Astrocyte (in vitro differentiated cells and primary cell): ENCODE measurements around the gene SMG5. TPM values are rescaled to one million over a fixed set of nuclear protein-coding genes. Genes with fewer than 3 reads are reported as not detected.
"Not testable (repeated sequence)": the region's sequence is repeated elsewhere in the genome, so short reads cannot be mapped to it uniquely, and the experiment has no call there.

Source experiments
- DNase-seq: peaks from one replicate; pipeline ENCODE4 v3.0.0-alpha.2; 2010; ENCODE audit warnings: low read depth
- FAIRE-seq: peaks from 2 replicates; lab custom pipeline; 2011; peaks lifted over from hg19 to GRCh38; lab: Jason Lieb, UNC
- H2AFZ ChIP-seq: 2 replicates; pipeline ENCODE4 v1.6.0; 2012; ENCODE audit warnings: low read depth, low read length, inconsistent platforms
- H3K27ac ChIP-seq: 2 replicates; pipeline ENCODE4 v1.5.1; 2011; ENCODE audit warnings: low read depth, low read length, inconsistent platforms
- H3K27me3 ChIP-seq: 2 replicates; pipeline ENCODE4 v1.6.0; 2011; ENCODE audit warnings: low read length, inconsistent platforms; ENCODE audit not compliant: insufficient read depth
- H3K36me3 ChIP-seq: 2 replicates; pipeline ENCODE4 v1.5.1; 2011; ENCODE audit warnings: low read length, inconsistent platforms; ENCODE audit not compliant: insufficient read depth
- H3K4me1 ChIP-seq: 2 replicates; pipeline ENCODE4 v1.5.1; 2011; ENCODE audit warnings: low read length, inconsistent platforms; ENCODE audit not compliant: insufficient read depth
- H3K4me2 ChIP-seq: 2 replicates; pipeline ENCODE4 v1.6.0; 2012; ENCODE audit warnings: low read length, inconsistent platforms
- H3K4me3 ChIP-seq: 2 replicates; pipeline ENCODE4 v1.5.1; 2011; ENCODE audit warnings: low read depth, mild to moderate bottlenecking, low read length, inconsistent platforms; ENCODE audit not compliant: insufficient read depth
- H3K79me2 ChIP-seq: 2 replicates; pipeline ENCODE4 v1.6.0; 2012; ENCODE audit warnings: mild to moderate bottlenecking, low read length, inconsistent platforms; ENCODE audit not compliant: insufficient read depth
- H3K9ac ChIP-seq: 2 replicates; pipeline ENCODE4 v1.6.0; 2012; ENCODE audit warnings: mild to moderate bottlenecking, low read length, inconsistent platforms
- H3K9me3 ChIP-seq: 2 replicates; pipeline ENCODE4 v1.5.1; 2012; ENCODE audit warnings: low read depth, mild to moderate bottlenecking, low read length, inconsistent platforms; ENCODE audit not compliant: insufficient read depth
- H4K20me1 ChIP-seq: 2 replicates; pipeline ENCODE4 v1.6.0; 2012; ENCODE audit warnings: low read length, inconsistent platforms; ENCODE audit not compliant: insufficient read depth
- H3K27ac Mint-ChIP-seq: one replicate; pipeline ENCODE4 v1.8.0; 2021; ENCODE audit warnings: mild to moderate bottlenecking, mixed read lengths; ENCODE audit not compliant: unreplicated experiment
- H3K27me3 Mint-ChIP-seq: one replicate; pipeline ENCODE4 v1.8.0; 2021; ENCODE audit warnings: low read depth, mixed read lengths; ENCODE audit not compliant: unreplicated experiment
- H3K36me3 Mint-ChIP-seq: one replicate; pipeline ENCODE4 v1.8.0; 2021; ENCODE audit warnings: low read depth, mixed read lengths; ENCODE audit not compliant: unreplicated experiment
- H3K4me1 Mint-ChIP-seq: one replicate; pipeline ENCODE4 v1.8.0; 2021; ENCODE audit warnings: low read depth, mixed read lengths; ENCODE audit not compliant: unreplicated experiment
- H3K4me3 Mint-ChIP-seq: one replicate; pipeline ENCODE4 v1.8.0; 2021; ENCODE audit warnings: mild to moderate bottlenecking, moderate library complexity, mixed read lengths; ENCODE audit not compliant: unreplicated experiment
- H3K9me3 Mint-ChIP-seq: one replicate; pipeline ENCODE4 v1.8.0; 2021; ENCODE audit warnings: mild to moderate bottlenecking, mixed read lengths; ENCODE audit not compliant: unreplicated experiment
- EZH2 ChIP-seq: IDR thresholded peaks from 2 replicates; pipeline ENCODE4 v1.6.1; 2012; ENCODE audit warnings: mild to moderate bottlenecking, low read length, inconsistent platforms; ENCODE audit not compliant: insufficient read depth
- total RNA-seq: library from RNA; stranded (reverse); gene quantifications from 2 replicates; pipeline ENCODE4 v1.2.1, GENCODE V29; 2021
- TF ChIP-seq, protein P1 (sequence below): IDR thresholded peaks from 2 replicates; pipeline ENCODE4 v1.5.1; 2011; ENCODE audit warnings: low read depth, mild to moderate bottlenecking, inconsistent platforms, low read length, moderate library complexity; ENCODE audit not compliant: insufficient read depth

SMG5 gene
- total RNA-seq, 1 donor from 2014 or later: 81.4 TPM

DNA sequence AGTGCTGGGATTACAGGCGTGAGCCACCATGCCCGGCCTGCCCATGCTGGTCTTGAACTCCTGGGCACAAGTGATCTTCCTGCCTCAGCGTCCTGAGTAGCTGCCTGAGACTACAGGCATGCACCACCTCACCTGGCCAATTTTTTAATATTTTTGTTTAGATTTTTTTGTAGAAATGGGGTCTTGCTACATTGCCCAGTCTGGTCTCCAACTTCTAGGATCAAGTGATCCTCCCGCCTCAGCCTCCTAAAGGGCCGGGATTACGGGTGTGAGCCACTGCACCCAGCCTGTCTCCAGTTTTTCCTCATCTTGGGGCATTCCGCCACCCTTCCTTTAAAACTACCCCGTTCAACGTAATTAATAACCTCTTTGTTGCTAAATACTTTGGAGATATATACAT, 62.4 kb downstream of the SMG5 start:
- DNase-seq: no peak
- Histone ChIP-seq H3K27me3 (no peaks in the 10 kb centered on the region), H4K20me1 (peaks cover 26% of the 10 kb centered on the region), H3K9ac (no peak overlapping the region), H3K4me3 (no peak overlapping the region), H3K27ac (no peak overlapping the region), H3K4me2 (no peak overlapping the region), H3K36me3 (peaks cover 5% of the 10 kb centered on the region), H2AFZ (no peak overlapping the region), H3K4me1 (peaks cover 18% of the 10 kb centered on the region), H3K9me3 (no peaks in the 10 kb centered on the region), H3K79me2 (peaks cover 23% of the 10 kb centered on the region)
- no peak for TF ChIP-seq EZH2
- no peaks in the 10 kb centered on the region for H3K27me3 Mint-ChIP-seq
- no peak for FAIRE-seq
- peaks cover 6% of the 10 kb centered on the region for H3K4me1 Mint-ChIP-seq
- no peak overlapping the region for H3K4me3 Mint-ChIP-seq
- peaks cover 6% of the 10 kb centered on the region for H3K36me3 Mint-ChIP-seq
- peak overlapping the region; percentile 47 for H3K27ac Mint-ChIP-seq
- H3K9me3 Mint-ChIP-seq: no peaks in the 10 kb centered on the region

GRCh38 chr1:156217871-156218270, 64.8 kb downstream of the SMG5 start:
- Histone ChIP-seq H3K27ac (no peak overlapping the region), H3K4me2 (peak overlapping the region; percentile 19)

DNA sequence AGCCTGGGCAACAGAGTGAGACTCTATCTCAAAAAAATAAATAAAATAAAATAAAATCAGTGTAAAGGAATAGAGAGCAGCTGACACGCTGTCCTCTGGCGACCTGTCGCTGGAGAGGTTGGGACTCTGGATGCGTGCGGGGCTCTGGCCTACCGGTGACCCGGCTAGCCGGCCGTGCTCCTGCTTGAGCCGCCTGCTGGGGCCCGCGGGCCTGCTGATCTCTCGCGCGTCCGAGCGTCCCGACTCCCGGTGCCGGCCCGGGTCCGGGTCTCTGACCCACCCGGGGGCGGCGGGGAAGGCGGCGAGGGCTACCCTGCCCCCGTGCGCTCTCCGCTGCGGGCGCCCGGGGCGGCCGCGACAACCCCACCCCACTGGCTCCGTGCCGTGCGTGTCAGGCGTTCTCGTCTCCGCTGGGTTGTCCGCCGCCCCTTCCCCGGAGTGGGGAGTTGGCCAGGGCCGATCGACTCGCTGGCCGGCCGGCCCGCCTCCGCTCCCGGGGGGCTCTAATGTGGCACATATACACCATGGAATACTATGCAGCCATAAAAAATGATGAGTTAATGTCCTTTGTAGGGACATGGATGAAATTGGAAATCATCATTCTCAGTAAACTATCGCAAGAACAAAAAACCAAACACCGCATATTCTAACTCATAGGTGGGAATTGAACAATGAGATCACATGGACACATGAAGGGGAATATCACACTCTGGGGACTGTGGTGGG, 66.1 kb downstream of the SMG5 start:
- H3K79me2 ChIP-seq: peaks cover 30% of the 10 kb centered on the region
- not testable (repeated sequence) for H3K27ac Mint-ChIP-seq, H3K9ac ChIP-seq, H3K9me3 ChIP-seq, H3K36me3 ChIP-seq, H3K4me2 ChIP-seq, H3K9me3 Mint-ChIP-seq, H3K4me3 ChIP-seq, H3K27ac ChIP-seq, DNase-seq, H2AFZ ChIP-seq, H3K4me1 Mint-ChIP-seq, H3K27me3 Mint-ChIP-seq, H3K4me3 Mint-ChIP-seq, H3K27me3 ChIP-seq
- H3K36me3 Mint-ChIP-seq: peaks cover 11% of the 10 kb centered on the region
- peaks cover 12% of the 10 kb centered on the region for H4K20me1 ChIP-seq
- FAIRE-seq: peak; percentile 100
- H3K4me1 ChIP-seq: peaks cover 13% of the 10 kb centered on the region

More at GRCh38 chr1:156217871-156218270, 64.8 kb downstream of the SMG5 start:
- DNase-seq (peak; percentile 46), FAIRE-seq (no peak)
- H3K9me3 ChIP-seq: no peaks in the 10 kb centered on the region
- peaks cover 5% of the 10 kb centered on the region for H3K4me1 Mint-ChIP-seq
- H3K4me3 ChIP-seq: no peak overlapping the region
- no peak overlapping the region for H3K27ac Mint-ChIP-seq
- no peaks in the 10 kb centered on the region for H3K36me3 ChIP-seq
- peaks cover 6% of the 10 kb centered on the region for H3K36me3 Mint-ChIP-seq
- H3K9ac ChIP-seq: peak overlapping the region; percentile 26
- H3K9me3 Mint-ChIP-seq: no peaks in the 10 kb centered on the region
- no peak for TF ChIP-seq EZH2
- TF ChIP-seq, protein P1, sequence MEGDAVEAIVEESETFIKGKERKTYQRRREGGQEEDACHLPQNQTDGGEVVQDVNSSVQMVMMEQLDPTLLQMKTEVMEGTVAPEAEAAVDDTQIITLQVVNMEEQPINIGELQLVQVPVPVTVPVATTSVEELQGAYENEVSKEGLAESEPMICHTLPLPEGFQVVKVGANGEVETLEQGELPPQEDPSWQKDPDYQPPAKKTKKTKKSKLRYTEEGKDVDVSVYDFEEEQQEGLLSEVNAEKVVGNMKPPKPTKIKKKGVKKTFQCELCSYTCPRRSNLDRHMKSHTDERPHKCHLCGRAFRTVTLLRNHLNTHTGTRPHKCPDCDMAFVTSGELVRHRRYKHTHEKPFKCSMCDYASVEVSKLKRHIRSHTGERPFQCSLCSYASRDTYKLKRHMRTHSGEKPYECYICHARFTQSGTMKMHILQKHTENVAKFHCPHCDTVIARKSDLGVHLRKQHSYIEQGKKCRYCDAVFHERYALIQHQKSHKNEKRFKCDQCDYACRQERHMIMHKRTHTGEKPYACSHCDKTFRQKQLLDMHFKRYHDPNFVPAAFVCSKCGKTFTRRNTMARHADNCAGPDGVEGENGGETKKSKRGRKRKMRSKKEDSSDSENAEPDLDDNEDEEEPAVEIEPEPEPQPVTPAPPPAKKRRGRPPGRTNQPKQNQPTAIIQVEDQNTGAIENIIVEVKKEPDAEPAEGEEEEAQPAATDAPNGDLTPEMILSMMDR: no peak
- H3K79me2 ChIP-seq: peaks cover 35% of the 10 kb centered on the region
- H2AFZ ChIP-seq: no peak overlapping the region
- peaks cover 21% of the 10 kb centered on the region for H4K20me1 ChIP-seq
- peaks cover 16% of the 10 kb centered on the region for H3K4me1 ChIP-seq
- H3K27me3 ChIP-seq: no peaks in the 10 kb centered on the region
- H3K4me3 Mint-ChIP-seq: no peak overlapping the region
- no peaks in the 10 kb centered on the region for H3K27me3 Mint-ChIP-seq
